Hepatocyte (in vitro differentiated cells): ENCODE measurements around the gene ACOX3.

Experiments used
- CTCF ChIP-seq: fragments of 200-600 bp; sonication (generic); IDR thresholded peaks from 2 replicates; pipeline ENCODE4 v1.5.1; 2016; ENCODE audit warnings: antibody characterized with exemption, mild to moderate bottlenecking; ENCODE audit not compliant: poor library complexity
- EZH2 ChIP-seq: fragments of 200-600 bp; sonication (generic); IDR thresholded peaks from 2 replicates; pipeline ENCODE4 v1.6.1; 2016; ENCODE audit warnings: antibody characterized with exemption, mild to moderate bottlenecking, borderline replicate concordance
- EZH2phosphoT487 ChIP-seq: fragments of 200-600 bp; sonication (generic); IDR thresholded peaks from one replicate; pipeline ENCODE4 v1.6.1; 2018; ENCODE audit warnings: antibody characterized with exemption, mild to moderate bottlenecking, low read depth, moderate library complexity; ENCODE audit not compliant: unreplicated experiment, severe bottlenecking

DNA sequence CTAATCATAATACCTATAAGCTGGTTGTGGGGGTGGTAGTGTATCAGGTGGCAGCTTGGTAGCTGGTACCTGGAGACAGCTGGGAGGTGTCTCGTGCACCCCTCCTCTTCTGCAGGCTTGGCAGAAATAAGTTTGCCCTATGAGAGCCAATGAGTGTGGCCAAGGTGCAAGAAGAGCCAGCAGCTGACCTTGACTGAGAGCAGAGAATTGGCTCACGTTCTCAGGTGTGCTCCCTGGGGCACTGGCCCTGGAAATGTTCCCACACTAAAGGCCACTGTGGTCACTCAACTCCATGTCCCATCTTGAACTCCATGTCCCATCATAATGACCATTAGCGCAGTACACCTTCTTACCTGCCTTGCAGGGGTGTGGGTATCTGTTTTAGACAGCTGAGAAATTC is 13.4 kb upstream of the ACOX3 start:
- TF ChIP-seq CTCF (no peak), EZH2phosphoT487 (no peak), EZH2 (no peak)
